SK-N-MC (cell line): ENCODE measurements around the gene BEAN1.

Experiments
- DNase-seq: peaks from one replicate; pipeline ENCODE4 v3.0.0-alpha.2; 2011; ENCODE audit warnings: low read depth, low spot score
- H3K27ac ChIP-seq: fragments of 200-600 bp; sonication (generic); 2 replicates; pipeline ENCODE4 v1.5.1; 2016; ENCODE audit warnings: mixed run types
- H3K36me3 ChIP-seq: fragments of 200-600 bp; sonication (generic); 2 replicates; pipeline ENCODE4 v1.6.1; 2017; ENCODE audit warnings: antibody characterized with exemption, low read length, mixed read lengths; ENCODE audit not compliant: insufficient read depth
- H3K4me3 ChIP-seq: fragments of 200-600 bp; sonication (generic); 2 replicates; pipeline ENCODE4 v1.5.1; 2016
- H3K9ac ChIP-seq: fragments of 200-600 bp; sonication (generic); 2 replicates; pipeline ENCODE4 v1.8.0; 2017; ENCODE audit warnings: mixed run types, mixed read lengths; ENCODE audit not compliant: insufficient read length
- H3K9me3 ChIP-seq: fragments of 200-600 bp; sonication (generic); 2 replicates; pipeline ENCODE4 v1.6.1; 2017; ENCODE audit warnings: low read depth, mild to moderate bottlenecking, antibody characterized with exemption, low read length, moderate library complexity, mixed read lengths
- EZH2 ChIP-seq: fragments of 200-600 bp; sonication (generic); IDR thresholded peaks from one replicate; pipeline ENCODE4 v1.6.1; 2017; ENCODE audit warnings: antibody characterized with exemption
- FOXP2 ChIP-seq: optimal IDR thresholded peaks from 2 replicates; pipeline ENCODE3; 2011; ENCODE audit warnings: mild to moderate bottlenecking, moderate library complexity; ENCODE audit not compliant: insufficient read depth; ENCODE audit errors: extremely low read length, control extremely low read depth
- POLR2AphosphoS5 ChIP-seq: IDR thresholded peaks from 2 replicates; pipeline ENCODE4 v1.6.1; 2012; ENCODE audit warnings: mild to moderate bottlenecking, low read depth, low read length, borderline replicate concordance

Gene BEAN1

GRCh38 chr16:66486773-66487579 is 59.9 kb downstream of the BEAN1 start:
- H3K36me3 ChIP-seq, result no peaks in the 10 kb centered on the region
- H3K4me3 ChIP-seq, result no peak overlapping the region
- TF ChIP-seq FOXP2, result no peak
- TF ChIP-seq EZH2, result no peak
- no peak for TF ChIP-seq POLR2AphosphoS5
- no peak overlapping the region for H3K27ac ChIP-seq
- no peak for DNase-seq
- no peaks in the 10 kb centered on the region for H3K9me3 ChIP-seq
- no peak overlapping the region for H3K9ac ChIP-seq

- no peak for TF ChIP-seq FOXP2
- TF ChIP-seq POLR2AphosphoS5, result no peak
- no peak for TF ChIP-seq EZH2
- no peak overlapping the region for H3K4me3 ChIP-seq
- H3K9ac ChIP-seq, result no peak overlapping the region
- H3K27ac ChIP-seq, result no peak overlapping the region
- DNase-seq, result no peak
- H3K36me3 ChIP-seq, result no peaks in the 10 kb centered on the region
- no peaks in the 10 kb centered on the region for H3K9me3 ChIP-seq
Measured at GRCh38 chr16:66487580-66488275, 60.6 kb downstream of the BEAN1 start.

- no peaks in the 10 kb centered on the region for H3K36me3 ChIP-seq
- no peak for TF ChIP-seq EZH2
- no peak for TF ChIP-seq FOXP2
- no peak for TF ChIP-seq POLR2AphosphoS5
- H3K9ac ChIP-seq, result no peak overlapping the region
- H3K27ac ChIP-seq, result no peak overlapping the region
- DNase-seq, result no peak
- H3K9me3 ChIP-seq, result no peaks in the 10 kb centered on the region
- H3K4me3 ChIP-seq, result no peak overlapping the region
Measured at GRCh38 chr16:66488505-66488904, 61.4 kb downstream of the BEAN1 start.

- TF ChIP-seq POLR2AphosphoS5, result no peak
- no peak for TF ChIP-seq FOXP2
- no peak for TF ChIP-seq EZH2
- Histone ChIP-seq H3K27ac (no peak overlapping the region), H3K9ac (no peak overlapping the region), H3K4me3 (no peak overlapping the region), H3K9me3 (no peaks in the 10 kb centered on the region), H3K36me3 (no peaks in the 10 kb centered on the region)
- no peak for DNase-seq
Measured at GRCh38 chr16:66489385-66489784, 62.3 kb downstream of the BEAN1 start.

GRCh38 chr16:66489818-66490217 is 62.7 kb downstream of the BEAN1 start:
- no peak for DNase-seq
- Histone ChIP-seq H3K27ac (no peak overlapping the region), H3K9me3 (no peaks in the 10 kb centered on the region), H3K9ac (no peak overlapping the region), H3K36me3 (no peaks in the 10 kb centered on the region), H3K4me3 (no peak overlapping the region)
- TF ChIP-seq EZH2 (no peak), FOXP2 (no peak), POLR2AphosphoS5 (no peak)

GRCh38 chr16:66490774-66491715 is 64.0 kb downstream of the BEAN1 start:
- DNase-seq, result no peak
- Histone ChIP-seq H3K4me3 (no peak overlapping the region), H3K27ac (no peak overlapping the region), H3K36me3 (no peaks in the 10 kb centered on the region), H3K9ac (no peak overlapping the region), H3K9me3 (no peaks in the 10 kb centered on the region)
- TF ChIP-seq FOXP2 (no peak), POLR2AphosphoS5 (no peak), EZH2 (no peak)

GRCh38 chr16:66491716-66492064 is 64.6 kb downstream of the BEAN1 start:
- no peak overlapping the region for H3K4me3 ChIP-seq
- no peak overlapping the region for H3K9ac ChIP-seq
- H3K36me3 ChIP-seq, result no peaks in the 10 kb centered on the region
- H3K9me3 ChIP-seq, result no peaks in the 10 kb centered on the region
- DNase-seq, result no peak
- no peak overlapping the region for H3K27ac ChIP-seq
- TF ChIP-seq FOXP2 (no peak), EZH2 (no peak), POLR2AphosphoS5 (no peak)
